ENCODE results near the gene SPATA24.
A peak's percentile ranks its signal among the peaks of the same experiment; 100 is the strongest.
"Not testable (repeated sequence)": the region's sequence is repeated elsewhere in the genome, so short reads cannot be mapped to it uniquely, and the experiment has no call there.

The SPATA24 gene, protein sequence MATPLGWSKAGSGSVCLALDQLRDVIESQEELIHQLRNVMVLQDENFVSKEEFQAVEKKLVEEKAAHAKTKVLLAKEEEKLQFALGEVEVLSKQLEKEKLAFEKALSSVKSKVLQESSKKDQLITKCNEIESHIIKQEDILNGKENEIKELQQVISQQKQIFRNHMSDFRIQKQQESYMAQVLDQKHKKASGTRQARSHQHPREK

DNA sequence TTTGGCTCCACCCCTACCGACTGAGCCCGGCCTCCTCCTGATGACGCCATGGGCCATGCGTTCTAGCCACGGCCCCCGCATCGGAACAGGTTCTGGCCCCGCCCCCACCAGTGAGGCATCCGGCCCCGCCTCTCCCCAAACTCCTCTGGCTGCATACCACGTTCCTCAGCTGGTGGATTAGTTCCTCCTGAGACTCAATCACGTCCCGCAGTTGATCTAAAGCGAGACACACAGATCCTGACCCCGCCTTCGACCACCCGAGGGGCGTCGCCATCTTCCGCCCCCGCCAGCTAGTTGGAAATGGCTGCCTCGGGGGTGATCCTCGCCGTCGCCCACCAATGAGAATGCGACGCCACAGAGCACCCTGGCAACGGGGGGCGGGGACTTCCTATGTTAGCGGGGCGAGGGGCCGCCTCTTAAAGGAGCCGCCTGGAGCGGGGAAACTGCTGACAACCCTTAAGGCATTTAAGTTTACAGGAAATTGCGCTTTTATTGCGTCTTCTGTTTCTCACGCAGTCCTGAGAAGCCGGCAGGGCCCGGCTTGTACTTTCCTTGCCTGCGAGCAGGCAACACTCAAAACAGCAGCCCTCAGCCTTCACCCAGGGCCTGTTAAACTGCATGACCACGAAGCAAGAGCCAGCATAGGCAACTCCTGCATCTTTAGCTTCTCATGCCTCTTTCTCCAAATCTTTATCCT, at the start of gene SPATA24:
Gene SPATA24 (minus strand): TSS at position 303 of the 697 bp plus-strand sequence. CDS start 29 bp downstream, at position 274.
- DNase-seq, result peak; percentile 97

DNA sequence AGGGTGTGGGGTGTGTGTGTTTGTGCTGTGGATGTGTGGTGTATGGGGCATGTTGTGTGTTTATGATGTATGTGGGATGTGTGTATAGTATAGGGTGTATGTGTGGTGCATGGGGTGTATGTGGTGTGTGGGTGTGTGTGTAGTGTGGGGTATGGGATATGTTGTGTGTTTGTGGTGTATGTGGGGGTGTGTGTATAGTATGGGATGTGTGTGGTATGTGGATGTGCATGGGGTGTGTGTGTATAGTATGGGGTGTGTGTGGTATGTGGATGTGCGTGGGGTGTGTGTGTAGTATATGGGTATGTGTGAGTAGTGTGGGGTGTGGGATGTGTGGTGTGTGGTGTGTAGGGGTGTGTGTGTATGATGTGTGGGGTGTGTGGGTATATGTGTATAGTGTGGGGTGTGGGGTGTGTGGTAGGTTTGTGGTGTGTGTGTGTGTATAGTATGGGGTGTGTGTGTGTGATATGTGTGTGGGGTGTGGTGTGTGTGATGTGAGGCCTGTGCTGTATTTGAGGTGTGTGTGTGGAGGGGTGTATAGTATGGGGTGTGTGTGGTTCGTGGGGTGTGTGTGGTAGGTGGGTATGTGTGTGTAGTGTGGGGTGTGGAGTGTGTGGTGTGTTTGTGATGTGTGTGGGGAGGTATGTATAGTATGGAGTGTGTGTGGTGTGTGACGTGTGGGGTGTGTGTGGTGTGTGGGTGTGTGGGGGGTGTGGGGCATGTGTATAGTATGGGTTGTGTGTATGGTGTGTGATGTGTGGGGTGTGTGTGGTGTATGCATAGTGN, 48.2 kb upstream of the SPATA24 start:
- no peak for DNase-seq

DNA sequence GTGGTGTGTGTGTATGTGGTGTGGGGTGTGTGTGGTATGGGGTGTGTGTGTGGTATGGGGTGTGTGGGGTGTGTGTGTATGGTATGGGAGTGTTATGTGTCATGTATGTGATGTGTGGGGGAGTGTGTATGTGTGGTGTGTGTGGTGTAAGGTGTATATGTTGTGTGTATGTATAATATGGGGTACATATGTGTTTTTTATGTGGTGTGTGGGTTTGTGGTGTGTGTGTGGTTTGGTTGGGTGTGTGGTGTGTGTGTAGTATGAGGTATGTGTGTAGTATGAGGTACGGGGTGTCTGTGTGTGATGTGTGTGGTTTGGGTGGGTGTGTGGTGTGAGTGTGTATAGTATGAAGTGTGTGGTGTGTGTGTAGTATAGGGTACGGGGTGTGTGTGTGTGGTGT, 47.3 kb upstream of the SPATA24 start:
- DNase-seq, result no peak

DNA sequence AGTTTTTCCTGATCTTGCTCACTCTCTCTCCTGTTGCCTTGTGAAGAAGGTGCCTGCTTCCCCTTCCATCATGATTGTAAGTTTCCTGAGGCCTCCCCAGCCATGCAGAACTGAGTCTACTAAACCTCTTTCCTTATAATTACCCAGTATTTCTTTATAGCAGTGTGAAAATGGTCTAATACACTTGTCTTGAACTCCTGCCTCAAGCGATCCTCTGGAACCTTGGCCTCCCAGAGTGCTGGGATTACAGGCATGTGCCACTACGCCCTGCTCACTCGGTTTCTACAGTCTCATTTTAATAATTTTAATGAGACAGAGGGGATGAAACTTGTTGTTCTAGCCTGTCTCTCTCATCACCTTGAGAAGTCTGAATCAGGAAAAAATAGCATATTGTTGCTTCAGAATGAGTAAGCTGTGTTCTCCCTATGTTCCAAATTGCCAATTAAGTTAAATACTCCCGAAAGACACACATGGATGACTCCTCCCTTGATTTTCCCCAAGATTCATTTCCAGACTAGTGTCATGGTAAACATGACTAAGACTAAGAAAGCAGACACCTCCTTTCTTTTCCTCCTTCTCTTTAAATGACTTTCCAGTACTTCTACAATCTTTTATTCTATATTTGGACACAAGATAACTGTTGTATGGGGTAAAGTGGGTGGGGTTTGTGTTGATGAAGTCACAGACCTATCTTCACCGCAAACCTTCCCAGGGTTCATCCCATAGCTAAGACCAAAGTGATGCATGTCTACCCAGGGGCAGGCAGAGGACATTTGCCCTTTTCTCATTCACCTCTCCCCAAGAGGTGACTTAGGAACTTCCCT, 43.3 kb upstream of the SPATA24 start:
- DNase-seq, result no peak

DNA sequence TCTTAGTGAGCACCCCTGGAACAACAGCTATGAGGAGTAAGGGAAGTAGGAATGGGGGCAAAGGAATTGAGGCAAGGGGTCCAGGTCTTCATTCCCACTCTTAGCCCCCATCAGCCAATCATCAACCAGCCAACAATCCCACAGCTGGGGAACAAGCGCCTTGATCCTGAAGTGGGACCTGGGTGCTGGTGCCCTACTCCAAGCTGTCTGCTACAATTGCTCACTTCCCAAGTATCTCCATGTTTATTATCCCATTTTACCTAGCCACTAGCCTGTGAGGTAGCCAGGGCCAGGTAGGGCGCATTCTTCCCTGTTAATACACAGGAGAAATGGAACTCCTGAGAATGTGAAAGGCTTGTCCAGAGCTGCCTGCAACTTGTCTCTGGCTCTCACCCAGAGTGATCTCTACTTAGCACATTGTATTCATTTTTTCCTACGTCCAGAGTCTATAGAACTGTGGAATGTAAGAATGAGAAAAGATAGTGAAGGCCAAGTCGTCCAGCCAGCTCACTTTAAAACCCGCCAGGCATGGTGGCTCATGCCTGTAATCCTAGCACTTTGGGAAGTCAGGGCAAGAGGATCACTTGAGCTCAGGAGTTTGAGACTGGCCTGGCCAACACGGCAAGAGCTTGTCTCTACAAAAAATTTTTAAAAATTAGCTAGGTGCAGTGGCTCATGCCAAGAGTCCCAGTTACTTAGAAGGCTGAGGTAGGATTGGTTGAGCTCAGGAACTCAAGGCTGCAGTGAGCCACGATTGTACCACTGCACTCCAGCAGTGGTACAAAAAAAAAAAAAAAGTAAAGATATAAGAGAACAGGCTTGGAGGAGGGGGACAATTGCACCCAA, 41.7 kb upstream of the SPATA24 start:
- DNase-seq, result no peak

DNA sequence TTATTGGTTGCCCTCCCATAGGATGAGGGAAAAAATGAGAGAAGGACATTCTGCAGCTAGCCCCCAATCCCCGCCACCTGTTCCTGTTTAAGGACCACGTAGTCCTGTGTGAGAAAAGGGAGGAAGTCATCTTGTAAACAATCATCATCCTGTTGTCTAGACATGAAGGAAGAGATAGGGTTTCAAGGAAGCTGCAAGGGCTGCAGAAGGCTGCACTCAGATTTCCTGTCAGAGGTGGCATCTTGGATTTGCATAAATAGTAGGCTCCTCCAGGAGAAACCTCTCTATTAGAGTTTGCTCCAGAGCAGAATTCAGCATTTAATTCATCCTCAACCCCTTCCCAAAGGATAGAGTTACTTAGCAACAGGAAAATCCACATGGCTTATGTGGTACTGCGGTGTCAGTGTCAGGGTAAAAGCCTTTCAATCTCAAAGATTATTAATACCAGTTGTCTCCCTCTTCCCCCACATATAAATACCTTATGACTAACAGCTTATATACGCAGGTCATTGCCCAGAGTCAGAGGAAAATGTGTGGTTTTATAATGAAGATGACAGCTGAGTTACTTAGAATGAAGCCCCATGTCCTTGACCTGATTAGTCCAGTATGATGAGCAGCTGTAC, 40.1 kb upstream of the SPATA24 start:
- DNase-seq, result no peak

DNA sequence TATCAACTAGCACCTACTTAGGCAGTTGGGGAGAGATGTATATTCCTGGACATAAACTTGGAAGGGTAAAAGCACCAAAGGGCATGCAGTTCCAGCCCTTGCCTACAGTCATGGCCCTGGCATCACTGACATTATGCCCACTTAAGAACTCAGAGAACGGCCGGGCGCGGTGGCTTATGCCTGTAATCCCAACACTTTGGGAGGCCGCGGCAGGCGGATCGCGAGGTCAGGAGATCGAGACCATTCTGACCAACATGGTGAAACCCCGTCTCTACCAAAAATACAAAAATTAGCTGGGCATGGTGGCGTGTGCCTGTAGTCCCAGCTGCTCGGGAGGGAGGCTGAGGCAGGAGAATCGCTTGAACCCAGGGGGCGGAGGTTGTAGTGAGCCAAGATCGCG, 36.5 kb upstream of the SPATA24 start:
- DNase-seq, result not testable (repeated sequence)

DNA sequence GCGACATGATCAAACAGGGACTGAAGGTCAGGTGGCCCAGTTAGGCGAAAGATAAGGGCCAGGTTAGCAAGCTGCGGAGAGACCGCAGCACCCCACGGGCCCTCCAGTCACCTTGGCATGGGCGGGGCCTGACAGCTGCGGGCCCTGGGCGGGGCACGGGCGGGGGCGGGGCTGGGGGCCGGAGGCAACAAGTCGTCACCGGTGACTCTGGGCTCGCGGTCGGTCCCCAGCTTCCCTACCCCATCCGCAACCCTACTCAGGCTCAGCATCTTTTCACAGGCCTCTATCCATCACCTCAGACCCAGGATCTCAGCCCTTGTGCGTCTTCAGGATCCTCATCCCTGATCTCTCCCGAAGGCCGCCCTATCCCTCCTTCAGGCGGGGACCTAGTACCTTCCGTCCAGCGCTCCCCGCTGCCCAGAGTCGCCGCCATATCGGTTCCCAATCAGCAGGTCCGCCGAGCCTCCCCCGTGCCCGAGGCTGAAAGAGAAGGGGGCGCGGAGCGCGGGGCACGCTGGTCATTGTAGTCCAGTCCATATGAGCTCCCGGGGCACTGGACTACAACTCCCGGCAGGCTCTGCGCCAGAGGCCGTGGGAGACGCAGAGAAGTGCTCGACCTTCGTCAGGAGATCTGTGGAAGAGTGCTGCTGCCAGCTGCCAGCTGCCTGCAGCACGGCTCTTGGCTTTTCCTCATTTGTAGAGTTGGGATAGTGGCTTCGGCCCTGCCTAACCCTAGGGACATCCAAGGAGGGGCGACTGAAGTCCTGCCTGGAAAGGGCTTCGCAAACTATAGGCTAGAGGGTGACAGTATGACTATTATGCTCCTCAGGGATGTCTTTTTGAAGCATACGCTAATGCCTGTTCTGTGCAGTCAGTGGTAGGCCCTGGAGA, 35.4 kb upstream of the SPATA24 start, which contains the start of gene DNAJC18:
Gene DNAJC18 (minus strand): TSS at position 513 of the 891 bp plus-strand sequence. CDS start 80 bp downstream, at position 433.
- peak; percentile 91 for DNase-seq

DNA sequence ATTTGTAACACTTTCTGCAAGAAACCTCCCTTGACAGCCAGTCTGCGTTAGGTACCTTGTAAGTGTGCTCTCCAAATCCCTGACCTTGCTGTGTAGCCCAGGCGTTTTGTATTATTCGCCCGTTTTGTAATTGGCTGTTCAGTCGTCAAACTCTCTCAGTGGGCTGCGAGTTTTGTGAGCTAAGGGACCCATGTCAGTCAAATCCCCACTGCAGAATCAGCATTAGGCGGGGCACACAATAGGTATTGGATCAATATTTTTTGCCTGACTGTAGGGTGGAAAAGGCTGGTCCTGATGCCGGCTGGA, 34.8 kb upstream of the SPATA24 start:
- no peak for DNase-seq

DNA sequence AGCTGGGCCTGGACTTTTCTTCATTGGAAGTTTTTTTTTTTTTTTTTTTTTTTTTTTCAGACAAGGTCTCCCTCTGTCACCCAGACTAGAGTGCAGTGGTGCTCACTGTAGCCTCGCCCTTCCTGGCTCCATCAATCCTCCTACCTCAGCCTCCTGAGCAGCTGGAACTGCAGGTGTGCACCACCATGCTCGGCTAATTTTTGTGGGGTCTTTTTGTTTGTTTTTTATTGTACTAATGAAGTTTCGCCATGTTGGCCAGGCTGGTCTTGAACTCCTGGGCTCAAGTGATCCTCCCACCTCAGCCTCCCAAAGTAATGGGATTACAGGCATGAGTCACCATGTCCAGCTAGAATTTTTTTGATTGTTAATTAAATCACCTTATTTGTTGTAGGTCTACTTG, 31.8 kb upstream of the SPATA24 start:
- DNase-seq, result no peak

DNA sequence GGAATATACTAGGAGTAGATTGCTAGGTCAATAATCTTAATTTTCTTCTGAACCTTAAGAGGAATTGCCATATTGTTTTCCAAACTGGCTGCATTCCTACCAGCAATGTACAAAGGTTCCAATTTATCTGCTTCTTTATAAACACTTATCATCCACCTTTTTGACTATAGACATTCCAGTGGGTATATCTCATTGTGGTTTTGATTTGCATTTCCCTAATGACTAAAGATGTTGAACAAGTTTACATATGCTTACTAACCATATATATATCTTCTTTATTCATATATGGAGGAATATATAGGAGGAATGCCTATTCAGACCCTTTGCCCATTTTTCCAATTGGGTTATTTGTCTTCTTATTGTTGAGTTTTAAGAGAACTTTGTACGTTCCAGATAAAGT, 27.8 kb upstream of the SPATA24 start:
- no peak for DNase-seq

DNA sequence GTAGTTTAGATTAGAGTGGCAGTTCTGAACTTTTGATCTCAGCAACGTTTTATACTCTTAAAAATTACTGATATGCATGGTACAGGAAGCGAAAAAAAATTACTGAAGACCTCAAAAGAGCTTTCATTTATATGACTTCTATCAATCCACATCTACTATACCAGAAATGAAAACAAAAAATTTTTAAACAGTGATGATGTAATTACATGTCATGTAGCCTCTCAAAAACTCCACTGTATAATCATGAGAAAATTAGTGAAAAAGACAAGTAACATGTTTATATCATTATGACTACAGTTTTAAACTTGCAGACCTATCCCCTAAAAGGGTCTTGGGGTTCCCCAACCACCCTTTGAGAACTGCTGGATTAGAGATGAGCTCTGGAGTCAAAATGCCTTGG, 26.1 kb upstream of the SPATA24 start:
- no peak for DNase-seq

DNA sequence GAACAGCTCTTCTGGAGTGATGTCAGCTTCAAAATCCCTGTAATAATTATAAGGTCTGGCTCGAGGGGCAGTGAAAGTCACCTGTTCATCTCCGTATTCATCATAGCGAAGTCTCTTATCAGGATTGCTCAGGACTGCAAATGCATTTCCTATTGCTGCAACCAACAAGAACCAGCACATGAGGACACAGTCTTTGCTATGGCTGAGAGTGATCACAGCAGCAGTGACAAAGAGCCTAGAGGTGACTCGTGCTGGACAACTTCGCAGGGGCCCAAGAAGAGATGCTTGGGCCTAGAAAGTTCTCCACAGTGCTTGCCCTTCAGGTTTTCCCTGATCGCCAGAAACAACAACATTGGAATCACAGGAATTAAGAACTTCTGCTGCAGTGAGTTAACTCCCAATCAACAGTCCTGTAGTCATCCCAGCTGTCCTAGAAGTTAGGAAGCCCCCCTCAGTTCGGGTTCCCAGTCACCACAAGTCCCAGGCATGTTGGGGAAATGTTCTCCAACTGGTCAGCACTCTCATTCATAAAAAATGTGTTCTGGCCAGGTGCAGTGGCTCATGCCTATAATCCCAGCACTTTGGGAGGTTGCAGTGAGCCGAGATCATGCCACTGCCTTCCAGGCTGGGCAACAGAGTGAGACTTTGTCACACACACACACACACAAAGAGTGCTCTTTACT, 22.5 kb upstream of the SPATA24 start:
- DNase-seq, result no peak

DNA sequence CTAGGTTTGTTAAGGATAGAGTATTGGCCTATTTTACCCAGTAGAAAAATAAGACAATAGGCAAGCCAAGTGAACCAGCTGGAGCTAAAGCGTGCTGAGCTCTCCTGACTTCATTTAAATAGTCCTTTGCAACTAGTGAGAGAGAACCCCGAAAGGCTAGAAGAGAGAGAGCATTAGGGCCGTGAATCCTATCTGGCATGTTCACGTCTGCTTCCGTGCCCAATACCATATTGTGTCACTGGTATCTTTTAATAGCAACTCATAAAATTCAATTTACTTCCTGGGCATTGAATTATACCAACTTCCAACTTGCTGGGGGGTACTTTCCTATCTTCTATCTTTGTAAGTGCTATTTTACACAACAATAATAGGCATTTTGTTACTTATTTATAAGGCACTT, 21.6 kb upstream of the SPATA24 start:
- DNase-seq, result no peak

DNA sequence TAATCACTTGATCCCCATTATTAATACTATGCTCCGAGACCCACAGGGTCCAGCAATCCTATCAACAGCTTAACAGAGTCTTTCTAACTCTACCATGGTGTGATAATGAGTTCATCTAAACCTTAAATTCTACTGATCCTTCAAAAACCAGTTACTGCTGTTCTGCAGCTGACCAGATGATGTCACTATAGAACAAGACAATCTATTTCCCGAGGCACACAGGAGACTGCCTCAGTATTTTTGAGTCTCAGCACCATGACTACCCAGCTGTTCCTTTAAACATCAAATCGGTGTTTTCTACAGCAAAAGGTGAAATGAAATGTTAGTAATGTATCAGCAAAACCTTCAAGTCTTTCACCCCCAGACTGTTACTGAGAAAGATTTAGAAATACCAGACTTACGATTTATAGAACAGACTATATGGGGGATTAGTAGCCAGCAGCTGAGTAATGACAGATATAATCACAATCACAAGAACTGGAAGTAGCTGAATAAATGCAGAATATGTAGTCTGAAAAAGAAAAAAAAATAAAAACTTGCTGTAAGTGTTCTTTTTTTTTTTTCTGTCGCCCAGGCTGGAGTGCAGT, 18.5 kb upstream of the SPATA24 start:
- DNase-seq, result peak; percentile 72

DNA sequence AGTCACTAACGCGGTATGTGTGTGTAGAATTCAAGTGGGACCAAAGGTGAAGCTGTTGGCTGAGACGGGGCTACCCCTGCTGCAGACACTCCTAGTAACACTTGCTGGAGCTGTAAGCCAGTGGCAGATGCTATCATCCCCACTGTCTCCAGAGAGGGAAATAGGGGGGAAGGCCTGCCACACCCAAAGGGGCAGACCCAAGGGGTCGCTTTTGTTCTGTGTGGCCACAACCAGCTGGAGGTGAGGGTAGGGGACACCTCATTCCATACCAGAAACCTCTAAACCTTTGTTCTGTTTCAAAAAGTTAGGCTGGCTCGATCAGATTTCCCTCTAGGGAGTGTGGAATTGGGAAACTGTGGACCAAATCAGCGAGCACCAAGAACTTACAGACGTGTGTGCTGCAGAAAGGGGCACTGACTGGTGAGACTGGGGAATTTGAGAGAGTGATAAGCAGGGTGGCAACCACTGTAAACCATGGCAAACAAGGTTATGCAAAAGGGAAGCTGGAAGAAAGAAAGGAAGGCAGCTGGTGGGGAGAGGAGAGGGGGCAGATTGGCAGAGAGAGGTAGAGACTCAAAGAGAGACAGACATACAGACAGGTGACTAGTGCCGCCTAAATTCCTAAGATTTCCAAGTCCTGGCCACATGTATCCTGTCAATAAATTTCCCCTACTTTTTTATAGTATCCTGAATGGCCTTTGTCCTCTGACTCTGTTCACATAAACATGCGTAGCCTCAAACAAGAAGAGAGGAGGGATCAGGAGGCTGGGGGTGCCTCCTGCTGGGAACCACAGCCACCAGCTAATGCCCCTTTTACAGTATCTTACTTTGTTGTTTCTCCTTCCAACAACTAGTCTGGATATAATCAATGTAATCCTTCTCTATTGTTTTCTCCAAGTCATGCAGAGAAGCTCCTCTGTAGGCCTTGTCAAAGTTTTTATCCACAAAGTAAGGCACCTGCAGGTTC, 15.6 kb upstream of the SPATA24 start:
- DNase-seq, result no peak

DNA sequence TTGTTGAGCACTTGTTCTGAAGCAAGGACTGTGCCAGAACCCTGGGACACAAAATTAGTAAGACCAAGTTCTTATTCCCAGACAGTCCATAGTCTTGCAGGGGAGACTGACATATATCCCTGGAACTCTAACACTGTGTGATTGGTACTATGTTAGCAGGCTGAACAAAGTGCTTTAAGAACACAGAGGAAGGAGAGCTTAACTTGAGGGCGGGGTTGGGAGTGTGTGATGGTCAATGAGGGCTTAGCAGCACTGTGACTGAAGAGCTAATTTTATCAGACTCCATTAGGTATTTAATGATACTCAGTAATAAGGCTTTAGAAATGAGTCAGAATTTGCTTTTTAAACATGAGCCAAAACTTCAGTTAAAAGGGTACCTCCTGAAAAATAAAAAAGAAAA, 14.9 kb upstream of the SPATA24 start:
- no peak for DNase-seq

DNA sequence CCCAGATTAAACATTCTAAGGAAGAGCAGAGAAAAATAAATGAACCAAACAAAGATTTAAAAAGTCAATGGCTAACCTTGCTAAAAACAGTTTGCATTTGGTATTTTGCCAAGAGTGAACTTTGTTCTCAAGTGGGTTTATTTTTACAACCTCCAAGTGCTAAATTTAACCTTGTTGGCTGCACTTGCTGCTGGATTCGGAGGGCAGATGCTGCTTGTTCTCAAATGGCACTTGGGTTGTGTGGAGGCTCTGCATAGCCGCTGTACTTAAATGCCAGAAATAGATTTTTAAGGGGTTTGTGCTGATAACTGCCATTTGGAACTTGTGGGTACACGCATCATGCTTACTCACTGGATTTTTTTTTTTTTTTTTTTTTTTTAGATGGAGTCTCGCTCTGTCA, 13.3 kb upstream of the SPATA24 start:
- no peak for DNase-seq

Data from inflammatory macrophage treated with lipopolysaccharide for 4 hours (primary cell).